Rectal smooth muscle tissue (tissue), 1 donor: ENCODE data around the gene ENOX2.

Experiments used
- H3K27ac ChIP-seq: one replicate; pipeline ENCODE4 v1.7.0; 2013; ENCODE audit warnings: low read depth, low read length, inconsistent platforms
- H3K27me3 ChIP-seq: one replicate; pipeline ENCODE4 v1.7.0; 2013; ENCODE audit warnings: low read length; ENCODE audit not compliant: control insufficient read depth, insufficient read depth
- H3K36me3 ChIP-seq: one replicate; pipeline ENCODE4 v1.7.0; 2013; ENCODE audit warnings: low read length; ENCODE audit not compliant: control insufficient read depth, insufficient read depth
- H3K4me1 ChIP-seq: one replicate; pipeline ENCODE4 v1.7.0; 2013; ENCODE audit warnings: low read length; ENCODE audit not compliant: control insufficient read depth, insufficient read depth
- H3K4me3 ChIP-seq: one replicate; pipeline ENCODE4 v1.7.0; 2013; ENCODE audit warnings: low read length
- H3K9ac ChIP-seq: one replicate; pipeline ENCODE4 v1.7.0; 2013; ENCODE audit warnings: low read length

The ENOX2 gene

DNA sequence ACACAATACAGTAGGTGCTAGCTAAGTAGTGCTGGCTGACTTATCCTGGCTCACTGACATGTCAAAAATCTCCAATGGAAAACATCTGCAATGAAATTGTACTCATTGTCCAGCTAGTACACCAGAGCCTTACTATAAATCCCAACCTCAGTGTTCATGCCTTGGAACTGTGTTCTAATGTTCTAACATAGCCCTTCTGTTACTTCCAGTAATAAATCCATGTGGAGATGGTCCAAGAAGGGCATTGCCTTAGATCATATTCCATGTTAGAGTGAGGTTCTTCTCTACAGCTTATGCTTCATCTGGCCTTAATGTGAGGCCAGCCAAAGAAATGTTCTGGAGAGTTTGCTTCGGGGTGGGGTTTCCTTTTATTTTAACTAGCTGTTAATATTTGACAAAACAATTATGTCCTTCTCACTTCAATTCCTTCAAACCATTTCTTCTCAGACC lies 25.1 kb downstream of the ENOX2 start:
- Histone ChIP-seq H3K4me1 (no peaks in the 10 kb centered on the region), H3K4me3 (no peak overlapping the region), H3K36me3 (no peaks in the 10 kb centered on the region), H3K27ac (no peak overlapping the region), H3K27me3 (no peaks in the 10 kb centered on the region), H3K9ac (no peak overlapping the region)

DNA sequence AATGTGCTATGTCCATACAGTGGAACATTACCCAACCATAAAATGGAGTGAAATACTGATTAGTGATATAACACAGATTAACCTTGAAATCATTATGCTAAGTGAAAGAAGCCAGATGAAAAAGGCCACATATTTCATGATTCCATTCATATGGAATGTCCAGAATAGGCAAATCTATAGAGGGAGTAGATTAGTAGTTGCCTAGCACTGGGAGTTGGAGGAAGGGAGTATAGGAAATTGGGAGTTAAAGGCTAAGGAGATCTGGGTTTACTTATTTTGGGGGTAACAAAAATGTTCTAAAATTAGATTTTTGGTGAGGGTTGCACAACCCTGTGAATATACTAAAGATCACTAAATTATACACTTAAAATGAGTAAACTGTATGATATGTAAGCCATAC lies 26.8 kb downstream of the ENOX2 start:
- no peak overlapping the region for H3K4me3 ChIP-seq
- no peak overlapping the region for H3K27ac ChIP-seq
- no peaks in the 10 kb centered on the region for H3K36me3 ChIP-seq
- H3K27me3 ChIP-seq = no peaks in the 10 kb centered on the region
- no peaks in the 10 kb centered on the region for H3K4me1 ChIP-seq
- no peak overlapping the region for H3K9ac ChIP-seq

GRCh38 chrX:130874751-130875150 lies 28.3 kb downstream of the ENOX2 start:
- no peaks in the 10 kb centered on the region for H3K27me3 ChIP-seq
- H3K4me3 ChIP-seq = no peak overlapping the region
- H3K9ac ChIP-seq = no peak overlapping the region
- H3K4me1 ChIP-seq = no peaks in the 10 kb centered on the region
- H3K27ac ChIP-seq = no peak overlapping the region
- H3K36me3 ChIP-seq = no peaks in the 10 kb centered on the region

- Histone ChIP-seq H3K36me3 (no peaks in the 10 kb centered on the region), H3K27ac (no peak overlapping the region), H3K9ac (no peak overlapping the region), H3K27me3 (no peaks in the 10 kb centered on the region), H3K4me3 (no peak overlapping the region), H3K4me1 (no peaks in the 10 kb centered on the region)
These were observed 33.8 kb downstream of the ENOX2 start for GRCh38 chrX:130869239-130869638.

- Histone ChIP-seq H3K4me1 (no peaks in the 10 kb centered on the region), H3K9ac (no peak overlapping the region), H3K27me3 (no peaks in the 10 kb centered on the region), H3K36me3 (no peaks in the 10 kb centered on the region), H3K27ac (no peak overlapping the region), H3K4me3 (no peak overlapping the region)
These were observed 41.5 kb downstream of the ENOX2 start for GRCh38 chrX:130861462-130861861.

DNA sequence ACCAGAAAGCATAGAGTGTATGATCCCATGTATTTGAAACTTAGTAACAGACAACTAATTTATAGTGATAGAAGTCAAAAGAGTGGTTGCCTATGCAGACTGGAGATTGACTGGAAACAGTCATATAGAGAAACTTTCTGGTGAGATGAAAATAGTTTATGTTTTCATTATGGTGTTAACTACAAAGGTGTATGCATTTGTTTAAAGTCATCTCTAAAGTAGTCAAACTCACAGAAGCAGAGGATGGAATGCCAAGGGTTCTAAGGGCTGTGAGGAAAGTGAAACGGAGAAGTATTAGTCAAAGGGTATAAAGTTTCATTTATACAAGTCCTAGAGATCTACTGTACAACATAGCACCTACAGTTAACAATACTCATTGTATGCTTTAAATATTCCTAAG lies 45.8 kb downstream of the ENOX2 start:
- Histone ChIP-seq H3K4me3 (no peak overlapping the region), H3K4me1 (no peaks in the 10 kb centered on the region), H3K27ac (no peak overlapping the region), H3K9ac (no peak overlapping the region), H3K36me3 (no peaks in the 10 kb centered on the region), H3K27me3 (no peaks in the 10 kb centered on the region)

- no peaks in the 10 kb centered on the region for H3K27me3 ChIP-seq
- no peaks in the 10 kb centered on the region for H3K36me3 ChIP-seq
- H3K4me3 ChIP-seq = no peak overlapping the region
- H3K9ac ChIP-seq = no peak overlapping the region
- no peaks in the 10 kb centered on the region for H3K4me1 ChIP-seq
- no peak overlapping the region for H3K27ac ChIP-seq
These were observed 51.4 kb downstream of the ENOX2 start for GRCh38 chrX:130851569-130851968.

DNA sequence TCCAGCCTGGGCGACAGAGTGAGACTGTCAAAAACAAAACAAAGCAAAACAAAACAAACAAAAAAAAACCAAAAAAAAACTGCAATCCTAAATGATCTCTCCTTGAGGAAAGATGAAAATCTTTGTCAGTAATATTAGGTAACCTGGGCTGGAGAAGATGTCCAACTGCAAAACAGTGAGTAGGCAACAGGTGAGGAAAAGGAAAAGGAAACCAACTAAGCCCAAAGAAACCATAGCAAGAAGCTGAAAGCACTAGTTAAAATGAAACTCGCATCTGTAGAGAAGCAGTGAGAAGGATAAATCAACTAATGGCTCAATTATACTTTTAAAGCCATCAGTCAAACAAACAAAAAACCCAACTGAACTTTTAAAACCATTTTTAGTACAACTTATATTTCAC lies 54.2 kb downstream of the ENOX2 start:
- H3K27ac ChIP-seq = no peak overlapping the region
- no peak overlapping the region for H3K9ac ChIP-seq
- no peaks in the 10 kb centered on the region for H3K4me1 ChIP-seq
- H3K4me3 ChIP-seq = no peak overlapping the region
- H3K27me3 ChIP-seq = no peaks in the 10 kb centered on the region
- H3K36me3 ChIP-seq = no peaks in the 10 kb centered on the region

GRCh38 chrX:130846746-130847145 lies 56.3 kb downstream of the ENOX2 start:
- Histone ChIP-seq H3K27me3 (no peaks in the 10 kb centered on the region), H3K4me3 (no peak overlapping the region), H3K9ac (no peak overlapping the region), H3K36me3 (no peaks in the 10 kb centered on the region), H3K27ac (no peak overlapping the region), H3K4me1 (no peaks in the 10 kb centered on the region)

- H3K9ac ChIP-seq = no peak overlapping the region
- no peaks in the 10 kb centered on the region for H3K4me1 ChIP-seq
- no peak overlapping the region for H3K4me3 ChIP-seq
- H3K27me3 ChIP-seq = no peaks in the 10 kb centered on the region
- H3K27ac ChIP-seq = no peak overlapping the region
- H3K36me3 ChIP-seq = no peaks in the 10 kb centered on the region
These were observed 61.2 kb downstream of the ENOX2 start for GRCh38 chrX:130841776-130842175.

GRCh38 chrX:130840345-130840744 lies 62.7 kb downstream of the ENOX2 start:
- H3K9ac ChIP-seq = no peak overlapping the region
- no peaks in the 10 kb centered on the region for H3K36me3 ChIP-seq
- no peak overlapping the region for H3K27ac ChIP-seq
- no peaks in the 10 kb centered on the region for H3K4me1 ChIP-seq
- no peaks in the 10 kb centered on the region for H3K27me3 ChIP-seq
- H3K4me3 ChIP-seq = no peak overlapping the region

- H3K36me3 ChIP-seq = no peaks in the 10 kb centered on the region
- H3K4me3 ChIP-seq = no peak overlapping the region
- no peak overlapping the region for H3K9ac ChIP-seq
- no peaks in the 10 kb centered on the region for H3K27me3 ChIP-seq
- H3K27ac ChIP-seq = no peak overlapping the region
- H3K4me1 ChIP-seq = no peaks in the 10 kb centered on the region
These were observed 66.6 kb downstream of the ENOX2 start for GRCh38 chrX:130836447-130836846.

GRCh38 chrX:130834830-130835229 lies 68.2 kb downstream of the ENOX2 start:
- no peaks in the 10 kb centered on the region for H3K27me3 ChIP-seq
- H3K4me3 ChIP-seq = no peak overlapping the region
- no peaks in the 10 kb centered on the region for H3K4me1 ChIP-seq
- H3K36me3 ChIP-seq = no peaks in the 10 kb centered on the region
- no peak overlapping the region for H3K9ac ChIP-seq
- no peak overlapping the region for H3K27ac ChIP-seq
